ENCODE results near the gene SLC35F1.

DNA sequence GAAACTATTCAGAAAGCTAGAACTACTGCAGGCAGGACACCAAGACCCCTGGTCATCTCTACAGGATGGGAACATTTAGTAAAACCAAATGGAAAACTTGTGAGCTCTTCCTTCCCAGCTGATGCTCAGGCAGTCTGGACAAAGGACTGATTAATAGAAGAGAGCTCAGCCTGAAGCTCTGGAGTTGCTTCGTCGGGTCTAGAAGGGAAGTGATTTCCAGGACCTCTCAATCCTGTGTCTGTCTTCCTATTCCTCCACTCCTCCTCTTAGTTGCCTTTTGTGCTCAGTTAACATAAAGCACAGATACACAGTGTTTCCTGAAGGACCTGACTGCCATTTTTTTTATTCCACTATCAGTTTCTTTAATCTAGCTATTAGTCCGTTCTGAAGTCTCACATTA is 54.2 kb downstream of the SLC35F1 start:
- TF ChIP-seq ZFX (IDR thresholded peaks at IDR 0.05) = no peak
- TF ChIP-seq, protein P1, sequence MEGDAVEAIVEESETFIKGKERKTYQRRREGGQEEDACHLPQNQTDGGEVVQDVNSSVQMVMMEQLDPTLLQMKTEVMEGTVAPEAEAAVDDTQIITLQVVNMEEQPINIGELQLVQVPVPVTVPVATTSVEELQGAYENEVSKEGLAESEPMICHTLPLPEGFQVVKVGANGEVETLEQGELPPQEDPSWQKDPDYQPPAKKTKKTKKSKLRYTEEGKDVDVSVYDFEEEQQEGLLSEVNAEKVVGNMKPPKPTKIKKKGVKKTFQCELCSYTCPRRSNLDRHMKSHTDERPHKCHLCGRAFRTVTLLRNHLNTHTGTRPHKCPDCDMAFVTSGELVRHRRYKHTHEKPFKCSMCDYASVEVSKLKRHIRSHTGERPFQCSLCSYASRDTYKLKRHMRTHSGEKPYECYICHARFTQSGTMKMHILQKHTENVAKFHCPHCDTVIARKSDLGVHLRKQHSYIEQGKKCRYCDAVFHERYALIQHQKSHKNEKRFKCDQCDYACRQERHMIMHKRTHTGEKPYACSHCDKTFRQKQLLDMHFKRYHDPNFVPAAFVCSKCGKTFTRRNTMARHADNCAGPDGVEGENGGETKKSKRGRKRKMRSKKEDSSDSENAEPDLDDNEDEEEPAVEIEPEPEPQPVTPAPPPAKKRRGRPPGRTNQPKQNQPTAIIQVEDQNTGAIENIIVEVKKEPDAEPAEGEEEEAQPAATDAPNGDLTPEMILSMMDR (conservative IDR thresholded peaks at IDR 0.05) = no peak
